Measurements from ENCODE around the gene CASK. TPM values are rescaled to one million over a fixed set of nuclear protein-coding genes. Genes with fewer than 3 reads are reported as not detected.
"Not testable (repeated sequence)": the region's sequence is repeated elsewhere in the genome, so short reads cannot be mapped to it uniquely, and the experiment has no call there.

Gene CASK
- total RNA-seq, 1 experiment from 2014 or later = 14.1 TPM

DNA sequence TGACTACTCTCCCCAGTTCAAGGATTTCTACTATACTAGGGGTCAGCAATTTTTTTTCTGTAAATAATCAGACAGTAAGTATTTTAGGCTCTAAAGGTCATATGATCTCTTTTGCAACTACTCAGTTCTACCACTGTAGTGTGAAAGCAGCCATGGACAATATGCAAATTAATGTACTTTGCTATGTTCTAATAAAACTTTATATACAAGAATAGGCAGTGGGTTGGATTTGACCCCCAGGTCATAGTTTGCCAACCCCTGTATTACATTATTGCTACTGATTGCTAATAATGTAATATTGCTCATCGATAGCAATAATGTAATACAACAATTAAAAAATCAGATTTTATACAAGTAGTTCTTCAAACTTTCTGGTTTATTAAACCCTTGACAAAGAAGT is 293.8 kb downstream of the CASK start:
- DNase-seq (ENCODE audit: low read depth) = no peak

DNA sequence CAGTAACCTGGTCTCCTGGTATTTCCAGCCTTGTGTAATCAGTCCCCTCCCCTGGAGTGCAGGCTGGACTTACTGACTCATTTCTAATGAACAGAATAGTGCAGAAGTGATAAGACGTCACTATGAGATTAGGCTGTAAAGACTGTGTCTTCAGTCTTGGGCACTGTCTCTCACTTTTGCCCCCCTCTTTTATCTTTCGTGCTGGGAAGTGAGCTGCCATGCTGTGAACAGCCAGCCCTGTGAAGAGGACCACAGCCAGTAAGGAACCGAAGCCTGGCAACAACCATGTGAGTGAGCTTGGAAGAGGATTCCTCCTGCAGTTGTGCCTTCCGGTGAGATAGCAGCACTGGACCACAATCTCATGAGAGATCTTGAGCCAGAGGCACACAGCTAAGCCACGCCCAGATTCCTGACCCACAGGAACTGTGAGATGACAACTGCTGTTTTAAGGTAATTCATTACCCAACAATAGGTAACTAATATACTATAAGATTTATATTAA is 302.1 kb downstream of the CASK start:
- no peak for DNase-seq (ENCODE audit: low read depth)

DNA sequence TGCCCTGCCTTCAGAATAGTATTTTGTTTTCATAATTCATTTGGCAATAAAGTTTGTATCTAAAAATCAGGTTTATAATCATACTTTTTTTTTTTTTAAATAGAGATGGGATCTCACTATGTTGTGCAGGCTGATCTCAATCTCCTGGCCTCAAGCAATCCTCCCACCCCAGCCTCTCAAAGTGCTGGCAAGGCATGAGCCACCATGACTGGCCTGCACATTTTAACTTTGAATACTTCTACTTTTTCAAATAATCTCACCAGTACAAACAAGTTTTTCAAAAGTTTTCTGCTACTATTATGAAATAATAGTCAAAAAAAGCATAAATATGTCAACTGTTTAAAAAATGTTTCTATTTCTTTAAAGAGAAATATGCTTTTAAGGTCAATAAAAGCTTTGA is 304.1 kb downstream of the CASK start:
- DNase-seq (ENCODE audit: low read depth) = no peak

DNA sequence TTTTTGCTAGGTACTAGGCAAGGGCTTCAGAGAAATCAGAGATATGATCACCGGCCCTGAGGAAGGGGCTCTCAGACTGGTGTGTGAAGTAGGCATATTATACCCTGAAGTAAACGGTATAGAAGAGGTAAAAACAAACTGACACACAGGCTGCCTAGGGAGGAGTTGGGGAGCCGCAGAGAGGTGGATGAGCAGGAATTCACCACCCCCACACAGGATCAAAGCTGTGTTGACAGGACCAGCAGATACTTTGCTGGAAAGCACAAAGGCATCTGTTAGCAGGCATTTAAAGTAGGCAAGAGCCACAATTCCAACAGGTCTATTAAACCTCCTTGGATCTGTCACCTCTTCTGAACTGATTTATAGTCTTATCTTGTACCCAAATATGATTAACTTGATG is 306.4 kb downstream of the CASK start:
- DNase-seq (ENCODE audit: low read depth) = no peak

DNA sequence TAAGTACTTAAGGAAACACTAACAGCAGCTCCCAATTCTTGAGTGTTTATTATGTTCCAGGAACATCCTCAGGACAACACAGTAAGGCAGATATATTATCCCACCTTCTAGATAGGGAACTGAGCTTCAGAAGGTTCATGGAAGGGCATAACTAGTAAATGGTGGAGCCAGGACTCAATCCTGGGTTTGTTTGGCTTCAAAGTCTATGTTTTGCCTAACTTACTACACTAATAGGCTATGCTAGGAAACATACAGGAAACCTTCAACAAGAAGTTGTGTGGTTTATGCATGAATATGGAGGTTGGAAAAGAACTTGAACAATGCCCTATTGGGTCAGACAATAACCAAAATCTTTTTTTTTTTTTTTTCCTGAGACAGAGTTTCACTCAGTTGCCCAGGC is 307.1 kb downstream of the CASK start:
- DNase-seq (ENCODE audit: low read depth) = no peak

DNA sequence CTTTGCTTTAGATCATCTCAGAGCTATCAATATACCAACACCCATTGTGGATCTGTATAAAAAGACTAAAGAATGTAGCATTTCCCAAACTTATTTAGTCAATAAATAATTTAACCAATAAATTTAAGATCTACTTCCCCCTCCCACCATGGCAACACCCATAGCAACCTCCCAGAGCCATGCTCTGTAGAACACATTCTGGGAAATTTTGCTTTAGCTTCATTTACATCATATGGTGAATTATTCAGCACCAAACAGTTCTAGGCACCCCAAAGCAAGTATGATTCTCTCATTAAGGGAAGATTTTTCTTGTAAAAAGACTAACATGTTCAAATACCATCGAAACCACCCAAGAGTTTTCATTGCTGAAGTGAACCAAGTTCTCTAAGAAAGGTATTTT is 315.1 kb downstream of the CASK start:
- DNase-seq (ENCODE audit: low read depth) = no peak

DNA sequence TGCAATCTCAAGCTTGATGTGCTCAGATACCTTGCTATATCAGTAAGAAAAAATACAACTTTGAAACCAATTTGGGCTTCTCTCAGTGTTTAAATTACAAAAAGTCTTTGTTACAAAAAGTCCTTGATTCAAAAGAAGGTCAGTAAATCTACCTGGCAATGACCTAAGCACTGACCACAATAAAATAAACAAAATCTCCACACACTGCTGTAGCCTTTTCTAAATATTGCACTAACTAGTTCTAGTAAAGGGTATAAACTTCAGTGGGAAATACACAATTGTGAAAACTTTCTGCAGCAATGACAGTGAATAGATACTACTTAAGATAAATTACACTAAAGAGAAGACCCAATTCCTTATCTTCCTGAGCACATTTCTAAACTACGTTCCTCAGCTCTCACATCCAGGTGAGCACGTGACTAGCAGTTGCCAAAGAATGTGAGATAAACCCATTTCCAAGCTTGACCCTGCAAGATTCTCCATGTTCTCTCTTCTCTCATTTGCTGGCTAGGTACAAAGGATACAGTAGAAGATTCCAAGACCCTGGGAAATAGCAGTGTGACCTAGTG is 316.0 kb downstream of the CASK start:
- no peak for DNase-seq (ENCODE audit: low read depth)

DNA sequence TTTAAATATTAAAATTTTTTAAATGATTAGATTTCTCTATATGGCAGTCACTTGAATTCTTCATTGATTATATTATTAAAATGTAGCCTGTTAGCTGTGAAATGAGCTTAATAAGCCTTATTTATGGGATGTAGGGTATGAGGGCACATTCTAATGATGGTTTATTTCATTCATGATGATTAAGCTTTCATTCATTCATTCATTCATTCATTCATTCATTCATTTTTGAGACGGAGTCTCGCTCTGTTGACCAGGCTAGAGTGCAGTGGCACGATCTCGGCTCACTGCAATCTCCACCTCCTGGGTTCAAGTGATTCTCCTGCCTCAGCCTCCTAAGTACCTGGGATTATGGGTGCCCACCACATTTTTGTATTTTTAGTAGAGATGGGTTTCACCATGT is 317.3 kb downstream of the CASK start:
- DNase-seq (ENCODE audit: low read depth) = not testable (repeated sequence)

DNA sequence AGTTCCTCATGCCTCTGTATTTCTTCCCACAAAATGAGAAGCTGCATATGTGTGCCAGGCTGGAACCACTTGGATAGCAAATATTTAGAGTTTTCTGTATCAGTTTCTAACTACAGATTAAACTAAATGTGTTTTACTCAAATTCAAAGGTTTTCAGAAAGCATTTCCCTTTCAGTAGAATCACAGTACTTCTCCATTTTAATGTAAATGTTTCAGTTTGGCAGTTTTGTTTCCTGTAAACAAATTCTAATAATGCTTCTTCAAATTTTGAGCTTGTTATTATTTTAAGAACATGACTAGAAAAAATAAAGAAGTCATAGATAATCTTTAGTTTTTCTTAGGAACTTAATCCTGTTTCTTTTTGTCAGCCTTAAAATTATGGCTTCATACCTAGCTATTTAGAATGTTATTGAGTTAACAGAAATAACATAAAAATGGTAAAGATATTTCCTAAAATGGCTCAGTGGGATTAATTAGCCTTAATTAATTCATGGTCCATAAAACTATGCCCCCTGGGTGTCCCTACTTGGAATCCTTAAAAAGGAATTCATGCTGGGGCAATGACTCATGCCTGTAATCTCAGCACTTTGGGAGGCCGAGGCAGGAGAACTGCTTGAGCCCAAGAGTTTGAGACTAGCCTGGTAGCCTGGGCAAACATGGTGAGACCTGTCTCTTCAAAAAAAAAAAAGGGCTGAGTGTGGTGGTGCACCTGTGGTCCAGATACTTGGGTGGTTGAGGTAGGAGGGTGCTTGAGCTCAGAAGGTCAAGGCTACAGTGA is 318.4 kb downstream of the CASK start:
- DNase-seq (ENCODE audit: low read depth) = no peak

DNA sequence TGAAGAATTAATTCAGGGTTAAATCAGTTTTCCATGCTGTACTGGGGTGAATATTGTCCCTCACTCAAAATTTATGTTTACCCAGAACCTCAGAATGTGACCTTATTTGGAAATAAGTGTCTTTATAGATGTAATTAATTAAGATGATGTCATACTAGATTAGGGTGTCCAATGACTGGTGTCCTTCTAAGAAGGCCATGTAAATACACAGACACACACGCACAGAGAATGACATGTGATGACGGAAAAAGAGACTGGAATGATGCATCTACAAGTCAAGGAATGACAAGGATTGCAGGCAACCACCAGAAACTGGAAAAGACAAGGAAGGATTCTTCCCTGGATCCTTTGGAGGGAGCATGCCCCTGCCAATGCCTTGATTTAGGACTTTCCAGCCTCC is 319.2 kb downstream of the CASK start:
- DNase-seq (ENCODE audit: low read depth) = no peak

DNA sequence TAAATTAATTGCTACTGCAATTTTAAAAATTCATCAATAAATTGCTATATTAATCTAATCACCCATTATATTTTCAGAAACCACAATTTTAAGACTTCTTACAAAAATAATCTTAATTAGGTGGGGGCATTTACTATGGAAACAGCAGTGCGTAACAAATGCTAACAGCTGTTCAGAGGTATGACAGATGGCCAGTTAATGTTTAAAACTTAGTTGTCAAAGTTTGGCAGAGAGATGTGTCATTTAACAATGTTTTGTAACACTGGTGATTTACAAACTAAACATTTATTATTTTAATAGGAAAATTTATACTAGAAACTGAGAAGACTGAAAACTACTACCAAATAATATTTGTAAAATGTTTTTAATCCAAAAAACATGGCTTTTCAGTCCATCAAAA is 319.8 kb downstream of the CASK start:
- no peak for DNase-seq (ENCODE audit: low read depth)

DNA sequence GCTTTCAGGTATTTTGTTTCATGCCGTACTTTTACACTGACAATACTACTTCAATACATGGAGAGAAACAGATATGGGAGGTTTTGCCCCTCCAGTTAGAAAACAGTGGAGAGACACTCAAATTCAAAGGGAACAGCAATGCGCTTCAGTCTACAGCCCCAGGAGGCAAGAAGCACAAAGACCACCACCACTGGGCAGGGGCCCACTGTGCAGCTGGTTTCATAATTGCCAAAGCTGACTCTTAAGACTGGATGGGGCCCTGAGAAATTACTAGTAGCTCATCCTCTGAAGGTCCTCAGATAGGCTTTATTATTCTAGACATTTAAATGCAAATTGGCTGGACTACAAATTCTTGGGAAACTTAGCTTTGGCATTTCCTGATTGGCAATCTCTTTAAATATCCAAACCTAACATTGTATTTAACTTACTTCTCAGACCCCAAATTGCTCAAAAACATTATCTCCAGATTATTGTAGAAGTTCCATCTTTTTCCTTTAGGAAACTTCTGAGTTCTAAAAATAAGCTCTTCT is 320.5 kb downstream of the CASK start:
- DNase-seq (ENCODE audit: low read depth) = no peak

DNA sequence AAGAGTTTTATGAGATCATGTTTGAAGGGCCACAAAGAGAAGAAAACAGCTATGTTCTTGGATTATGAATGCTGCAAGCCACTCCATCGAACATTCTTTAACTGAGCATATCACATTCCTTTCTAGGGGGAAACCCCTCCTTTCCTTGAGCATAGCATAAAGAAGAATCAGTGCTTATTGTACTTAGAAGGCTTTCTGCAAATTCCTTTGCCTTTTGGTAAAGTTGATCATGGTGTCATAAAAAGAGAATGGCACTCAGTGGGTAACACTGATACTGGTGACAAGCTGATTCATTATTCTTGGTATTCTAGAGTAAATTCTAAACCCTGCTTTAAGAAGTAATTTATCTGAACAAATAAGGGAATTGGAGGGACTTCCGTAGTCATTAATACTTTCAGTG is 323.1 kb downstream of the CASK start:
- no peak for DNase-seq (ENCODE audit: low read depth)

DNA sequence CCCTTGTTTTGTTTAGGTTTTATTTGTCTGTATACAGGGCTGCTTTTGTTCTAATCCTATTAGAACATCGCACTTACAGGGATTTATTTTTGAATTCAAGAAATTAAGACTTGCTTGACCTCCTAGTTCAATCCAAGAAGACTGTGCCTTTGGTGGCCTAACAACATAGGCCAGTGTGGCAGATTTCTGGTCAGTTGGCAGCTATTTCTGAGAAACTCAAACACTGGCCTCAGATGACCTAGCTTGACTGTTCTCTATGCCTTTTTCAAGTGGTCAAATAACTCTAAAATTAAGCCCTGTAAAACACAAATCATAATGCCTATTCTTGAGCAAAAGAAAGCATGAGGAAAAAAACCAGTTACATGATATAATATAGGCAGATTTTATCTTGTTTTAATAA is 323.8 kb downstream of the CASK start:
- no peak for DNase-seq (ENCODE audit: low read depth)

DNA sequence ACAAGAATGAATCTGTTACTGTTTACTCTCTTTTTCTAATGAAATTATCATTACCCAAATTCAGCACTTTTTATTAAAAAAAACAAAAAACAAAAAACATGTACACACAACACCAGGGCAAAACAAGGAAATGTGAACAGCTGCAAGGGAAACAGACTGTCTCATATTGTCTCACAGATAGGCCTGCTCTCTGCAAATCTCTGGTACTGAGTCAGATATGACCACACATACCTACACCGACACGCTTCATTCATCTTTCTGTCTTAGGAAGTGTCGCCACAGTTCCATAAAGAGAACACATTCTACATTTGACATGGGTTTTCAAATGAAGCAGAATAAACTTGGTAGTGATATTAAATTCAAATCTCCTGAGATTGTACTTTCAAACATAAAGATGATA is 326.8 kb downstream of the CASK start:
- no peak for DNase-seq (ENCODE audit: low read depth)

DNA sequence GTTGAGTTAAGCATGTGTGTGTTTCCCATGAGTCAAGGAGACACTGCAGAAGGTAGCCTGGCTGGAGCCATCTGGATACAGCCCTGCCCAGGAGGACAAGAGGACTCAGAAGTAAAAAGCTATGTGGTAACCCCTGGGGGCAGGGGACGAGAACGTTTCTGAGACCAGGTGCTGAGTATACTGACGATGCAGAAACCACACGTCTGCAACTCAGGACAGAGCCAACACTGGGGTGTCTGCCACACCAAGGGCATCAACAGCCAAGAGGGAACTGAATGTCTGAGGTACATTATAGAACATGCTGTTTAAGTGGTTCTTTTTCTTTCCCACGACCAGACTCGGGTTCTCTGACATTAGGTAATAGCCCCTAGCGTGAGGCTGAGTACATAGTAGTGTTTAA is 328.7 kb downstream of the CASK start:
- DNase-seq (ENCODE audit: low read depth) = no peak

DNA sequence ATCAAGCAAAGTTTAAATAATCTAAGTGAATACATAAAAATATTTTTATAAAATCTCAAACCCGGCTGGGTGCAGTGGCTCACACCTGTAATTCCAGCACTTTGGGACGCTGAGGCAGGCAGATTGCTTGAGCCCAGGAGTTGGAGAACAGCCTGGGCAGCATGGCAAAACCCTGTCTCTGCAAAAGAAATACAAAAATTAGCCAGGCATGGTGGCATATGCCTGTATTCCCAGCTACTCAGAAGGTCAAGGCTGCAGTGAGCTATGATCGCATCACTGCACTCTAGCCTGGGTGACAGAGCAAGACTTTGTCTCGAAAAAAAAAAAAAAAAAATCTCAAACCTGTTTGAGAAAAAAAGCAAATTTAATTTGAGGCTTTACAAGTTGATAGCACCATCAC is 331.4 kb downstream of the CASK start:
- DNase-seq (ENCODE audit: low read depth) = no peak

DNA sequence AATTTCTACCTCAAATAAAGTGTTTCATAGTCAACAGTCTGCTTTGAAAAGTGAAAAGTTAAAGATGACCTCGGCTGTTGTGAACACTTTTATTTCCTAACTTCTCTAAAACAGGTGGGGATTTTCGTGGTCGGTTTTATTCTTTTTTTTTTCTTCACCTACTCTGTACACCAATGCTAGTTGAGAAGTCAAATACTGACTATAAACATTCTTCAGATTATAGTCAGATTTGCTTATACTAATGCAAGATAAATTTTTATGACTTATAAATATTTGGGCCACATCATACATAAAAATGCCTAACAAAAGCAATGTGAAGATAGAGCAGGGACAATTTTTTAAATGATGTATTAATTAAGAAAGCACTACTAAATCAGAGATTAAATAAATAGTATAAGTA is 332.7 kb downstream of the CASK start:
- DNase-seq (ENCODE audit: low read depth) = no peak

DNA sequence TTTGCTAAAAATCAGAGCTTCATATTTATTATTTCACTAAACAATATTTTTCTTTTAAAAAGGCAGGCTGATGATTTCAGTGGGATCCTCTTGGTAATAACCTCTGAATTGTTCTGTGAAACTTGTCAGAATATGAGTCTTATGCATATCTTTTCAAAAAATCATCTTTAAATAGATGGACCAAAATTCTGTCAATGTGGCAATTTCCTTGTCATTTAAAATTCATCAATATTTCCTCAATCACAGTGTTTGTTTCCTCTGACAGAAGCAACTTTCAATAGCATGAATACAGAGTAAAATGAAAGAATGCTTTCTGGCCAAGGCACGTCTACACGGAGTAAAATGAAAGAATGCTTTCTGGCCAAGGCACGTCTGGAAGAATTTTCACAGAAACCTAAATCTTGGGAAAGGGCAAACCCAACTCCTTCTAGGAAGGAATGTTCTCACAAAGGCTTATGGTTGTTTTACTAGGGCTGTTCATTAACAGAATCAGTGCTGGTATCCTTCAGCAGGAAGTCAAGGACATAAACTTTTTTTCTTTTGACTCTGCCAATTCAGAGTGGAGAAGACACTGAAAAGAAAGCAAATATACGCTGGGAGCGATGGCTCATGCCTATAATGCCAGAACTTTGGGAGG is 333.6 kb downstream of the CASK start:
- no peak for DNase-seq (ENCODE audit: low read depth)

DNA sequence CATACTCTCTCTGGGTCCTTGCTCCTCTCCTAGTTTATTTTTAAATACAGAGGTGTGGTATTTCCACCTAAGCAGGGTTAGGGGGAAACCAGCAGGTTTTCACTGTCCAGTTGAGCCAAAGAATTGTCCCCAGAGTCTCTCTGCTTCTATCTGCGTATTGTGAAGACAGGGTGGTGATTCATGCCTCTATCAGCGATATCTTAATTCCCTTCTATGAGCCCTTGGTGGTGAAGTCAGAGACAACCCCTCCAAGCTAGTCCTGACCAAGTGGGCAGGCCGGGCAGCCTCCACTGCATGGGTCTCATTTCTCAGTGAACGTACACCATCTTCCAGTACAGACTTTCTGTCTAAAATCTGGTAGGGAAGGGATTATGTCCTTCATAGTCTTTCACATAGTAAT is 335.1 kb downstream of the CASK start:
- no peak for DNase-seq (ENCODE audit: low read depth)

DNA sequence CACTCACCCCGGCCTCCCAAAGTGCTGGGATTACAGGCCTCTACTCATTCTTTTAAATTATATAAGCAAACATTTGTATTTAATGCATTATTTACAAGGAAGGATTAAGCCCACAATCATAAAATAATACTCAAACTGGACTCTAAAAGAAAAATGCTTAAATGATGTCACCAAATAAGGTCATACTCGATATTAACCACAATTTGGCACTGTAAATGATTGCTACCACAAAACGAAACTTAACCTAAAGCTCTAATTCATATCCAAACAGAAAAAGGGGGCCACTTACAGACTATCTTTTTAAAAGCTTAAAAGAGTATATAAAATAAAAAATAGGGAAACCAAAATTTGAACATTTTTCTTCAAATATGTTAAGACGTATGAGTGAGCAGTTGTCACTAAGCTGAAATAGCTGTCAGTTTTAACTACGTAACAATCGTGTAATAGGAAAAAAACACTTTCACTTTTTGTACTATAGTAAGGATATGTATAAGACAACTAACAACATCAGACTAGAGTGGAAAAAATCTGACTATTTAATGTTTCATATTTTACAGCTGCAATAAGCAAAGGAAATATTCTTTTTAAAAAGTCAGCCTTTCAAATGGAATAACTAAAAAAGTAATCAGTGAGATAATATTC is 342.8 kb downstream of the CASK start:
- no peak for DNase-seq (ENCODE audit: low read depth)

DNA sequence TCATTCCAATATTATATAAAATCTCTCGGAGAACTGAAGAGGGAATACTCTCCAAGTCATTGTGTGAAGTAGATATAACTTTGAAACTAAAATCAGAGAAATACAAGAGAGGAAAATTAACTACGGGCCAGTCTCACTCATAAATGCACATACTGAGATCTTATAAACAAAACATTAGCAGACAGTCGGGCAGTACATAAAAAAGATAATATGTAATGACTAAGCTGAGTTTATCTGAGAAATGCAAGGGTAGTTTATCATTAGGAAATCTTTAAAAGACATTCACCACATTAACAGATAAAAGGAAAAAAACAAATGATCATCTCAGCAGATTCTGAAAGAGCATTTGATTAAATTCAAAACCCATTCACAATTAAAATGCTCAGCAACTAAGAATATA is 359.5 kb downstream of the CASK start:
- DNase-seq (ENCODE audit: low read depth) = no peak

DNA sequence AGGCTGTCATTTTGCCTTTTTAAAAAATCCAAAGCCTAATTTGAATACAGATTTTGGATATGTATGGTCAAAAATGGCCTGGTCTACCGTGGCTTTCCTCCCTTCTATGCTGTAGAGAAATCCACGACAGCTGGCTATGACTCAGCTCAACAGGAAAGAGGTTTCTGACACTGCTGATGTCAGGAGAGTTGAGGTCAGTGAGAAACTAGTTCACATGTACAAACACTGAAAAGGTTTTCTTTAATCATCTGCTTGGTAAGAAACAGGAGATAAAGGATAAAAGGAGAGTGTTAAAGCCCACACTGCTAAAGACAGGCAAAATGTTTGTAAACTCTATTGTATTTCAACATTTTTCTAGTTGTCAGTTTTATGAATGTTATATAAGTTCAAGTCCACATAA is 362.3 kb downstream of the CASK start:
- DNase-seq (ENCODE audit: low read depth) = peak; percentile 65
